Measurements from ENCODE around the gene SMTN.

DNA sequence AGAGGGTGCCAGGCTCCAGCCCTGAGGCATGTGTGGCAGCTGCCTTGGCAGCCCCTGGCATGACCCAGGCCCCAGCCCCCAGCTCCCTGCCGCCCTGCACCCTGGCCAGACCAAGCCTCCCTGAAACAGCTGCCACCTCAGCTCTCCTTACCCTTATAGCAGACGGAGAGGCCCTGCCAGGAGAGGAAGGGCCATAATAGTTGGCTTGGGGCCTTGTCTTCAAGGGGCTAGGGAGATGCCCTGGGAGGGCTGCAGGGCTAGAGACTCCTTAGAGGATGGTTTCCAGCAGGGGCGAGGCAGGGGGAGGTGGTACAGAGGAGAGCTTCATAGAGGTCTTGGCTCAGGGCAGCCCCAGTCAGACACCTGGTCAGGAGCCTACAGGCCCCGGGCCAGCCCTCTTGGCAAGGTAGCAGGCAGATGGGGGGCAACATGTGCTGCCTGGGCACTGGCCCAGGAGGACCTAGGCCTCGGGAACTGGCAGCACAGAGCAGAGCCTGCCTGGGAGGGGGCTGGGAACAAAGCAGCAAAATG, 13.0 kb downstream of the SMTN start:
- TF ChIP-seq, protein P1, sequence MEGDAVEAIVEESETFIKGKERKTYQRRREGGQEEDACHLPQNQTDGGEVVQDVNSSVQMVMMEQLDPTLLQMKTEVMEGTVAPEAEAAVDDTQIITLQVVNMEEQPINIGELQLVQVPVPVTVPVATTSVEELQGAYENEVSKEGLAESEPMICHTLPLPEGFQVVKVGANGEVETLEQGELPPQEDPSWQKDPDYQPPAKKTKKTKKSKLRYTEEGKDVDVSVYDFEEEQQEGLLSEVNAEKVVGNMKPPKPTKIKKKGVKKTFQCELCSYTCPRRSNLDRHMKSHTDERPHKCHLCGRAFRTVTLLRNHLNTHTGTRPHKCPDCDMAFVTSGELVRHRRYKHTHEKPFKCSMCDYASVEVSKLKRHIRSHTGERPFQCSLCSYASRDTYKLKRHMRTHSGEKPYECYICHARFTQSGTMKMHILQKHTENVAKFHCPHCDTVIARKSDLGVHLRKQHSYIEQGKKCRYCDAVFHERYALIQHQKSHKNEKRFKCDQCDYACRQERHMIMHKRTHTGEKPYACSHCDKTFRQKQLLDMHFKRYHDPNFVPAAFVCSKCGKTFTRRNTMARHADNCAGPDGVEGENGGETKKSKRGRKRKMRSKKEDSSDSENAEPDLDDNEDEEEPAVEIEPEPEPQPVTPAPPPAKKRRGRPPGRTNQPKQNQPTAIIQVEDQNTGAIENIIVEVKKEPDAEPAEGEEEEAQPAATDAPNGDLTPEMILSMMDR (IDR thresholded peaks at IDR 0.05): no peak
- no peak for TF ChIP-seq POLR2AphosphoS5 (IDR thresholded peaks at IDR 0.05)

All from breast epithelium (tissue), 3 donors.